ENCODE data around the gene CTTNBP2NL.

DNA sequence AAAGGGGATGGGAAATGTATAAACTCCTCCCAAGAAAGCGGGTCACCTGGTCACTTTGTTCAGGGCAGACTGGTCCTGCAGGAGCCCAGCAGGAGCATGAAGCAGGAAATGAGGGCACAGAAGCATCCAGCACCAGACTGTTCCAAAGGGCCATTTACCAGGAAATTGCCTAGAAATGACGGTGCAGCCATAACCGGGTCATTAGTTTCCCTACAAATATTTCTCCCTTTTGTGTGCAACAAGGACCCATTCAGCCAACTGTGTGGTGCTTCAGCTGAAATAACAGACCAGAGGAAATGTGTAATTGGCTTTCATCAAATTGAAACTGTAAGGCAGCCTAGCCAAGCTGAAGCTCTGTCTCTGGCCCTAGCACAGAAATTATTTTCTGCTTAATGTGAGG, 7.6 kb upstream of the CTTNBP2NL start:
- TF ChIP-seq, protein P1, sequence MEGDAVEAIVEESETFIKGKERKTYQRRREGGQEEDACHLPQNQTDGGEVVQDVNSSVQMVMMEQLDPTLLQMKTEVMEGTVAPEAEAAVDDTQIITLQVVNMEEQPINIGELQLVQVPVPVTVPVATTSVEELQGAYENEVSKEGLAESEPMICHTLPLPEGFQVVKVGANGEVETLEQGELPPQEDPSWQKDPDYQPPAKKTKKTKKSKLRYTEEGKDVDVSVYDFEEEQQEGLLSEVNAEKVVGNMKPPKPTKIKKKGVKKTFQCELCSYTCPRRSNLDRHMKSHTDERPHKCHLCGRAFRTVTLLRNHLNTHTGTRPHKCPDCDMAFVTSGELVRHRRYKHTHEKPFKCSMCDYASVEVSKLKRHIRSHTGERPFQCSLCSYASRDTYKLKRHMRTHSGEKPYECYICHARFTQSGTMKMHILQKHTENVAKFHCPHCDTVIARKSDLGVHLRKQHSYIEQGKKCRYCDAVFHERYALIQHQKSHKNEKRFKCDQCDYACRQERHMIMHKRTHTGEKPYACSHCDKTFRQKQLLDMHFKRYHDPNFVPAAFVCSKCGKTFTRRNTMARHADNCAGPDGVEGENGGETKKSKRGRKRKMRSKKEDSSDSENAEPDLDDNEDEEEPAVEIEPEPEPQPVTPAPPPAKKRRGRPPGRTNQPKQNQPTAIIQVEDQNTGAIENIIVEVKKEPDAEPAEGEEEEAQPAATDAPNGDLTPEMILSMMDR (IDR thresholded peaks at IDR 0.05), result no peak
- TF ChIP-seq ZFX (IDR thresholded peaks at IDR 0.05; ENCODE audit: borderline replicate concordance), result no peak

All from 22Rv1 (cell line).